C4-2B (cell line): ENCODE measurements around the gene LPAR5.

ENCODE experiments used
- CTCF ChIP-seq: fragments of 450-650 bp; conservative IDR thresholded peaks from 2 replicates; pipeline ENCODE4 v1.5.1; 2017; ENCODE audit warnings: mild to moderate bottlenecking
- ZFX ChIP-seq: fragments of 450-650 bp; IDR thresholded peaks from 2 replicates; pipeline ENCODE4 v1.6.1; 2017

GRCh38 chr12:6646276-6647082 is 10.7 kb upstream of the LPAR5 start:
- TF ChIP-seq CTCF (no peak), ZFX (no peak)
